HG03342 (cell line): ENCODE results near the gene TMEM98.
"Not testable (repeated sequence)": the region's sequence is repeated elsewhere in the genome, so short reads cannot be mapped to it uniquely, and the experiment has no call there.

Experiments
- ATAC-seq: cut with Tn5 transposase; IDR thresholded peaks from one replicate; pipeline ENCODE4 v1.9.1; 2021; ENCODE audit warnings: mild to moderate bottlenecking, moderate library complexity; ENCODE audit not compliant: unreplicated experiment

Gene TMEM98, protein sequence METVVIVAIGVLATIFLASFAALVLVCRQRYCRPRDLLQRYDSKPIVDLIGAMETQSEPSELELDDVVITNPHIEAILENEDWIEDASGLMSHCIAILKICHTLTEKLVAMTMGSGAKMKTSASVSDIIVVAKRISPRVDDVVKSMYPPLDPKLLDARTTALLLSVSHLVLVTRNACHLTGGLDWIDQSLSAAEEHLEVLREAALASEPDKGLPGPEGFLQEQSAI

GRCh38 chr17:32927724-32928585, at the start of gene TMEM98:
Gene TMEM98, plus strand, starts transcription at chr17:32928153. Its CDS starts 3,376 bp downstream, at chr17:32931529.
- no peak for ATAC-seq

DNA sequence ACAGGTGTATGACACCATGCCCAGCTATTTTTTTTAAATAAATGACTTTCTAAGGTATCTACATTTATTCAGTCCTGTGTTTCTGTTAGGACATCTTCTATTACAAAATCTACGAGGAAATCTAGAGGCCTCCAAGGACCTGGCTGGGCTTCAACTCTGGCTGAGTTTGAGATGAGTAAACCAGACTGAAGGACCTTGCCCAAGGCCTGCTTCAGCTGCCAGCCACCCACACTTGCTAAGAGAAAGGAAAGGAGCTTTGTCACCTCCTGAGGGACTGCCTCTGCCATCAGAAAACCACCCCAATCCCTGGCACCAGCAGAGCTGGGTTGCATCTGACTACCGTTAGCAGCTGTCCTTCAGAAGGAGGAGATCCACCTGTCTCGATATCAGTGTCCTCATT, 49.7 kb upstream of the TMEM98 start:
- ATAC-seq, result no peak

DNA sequence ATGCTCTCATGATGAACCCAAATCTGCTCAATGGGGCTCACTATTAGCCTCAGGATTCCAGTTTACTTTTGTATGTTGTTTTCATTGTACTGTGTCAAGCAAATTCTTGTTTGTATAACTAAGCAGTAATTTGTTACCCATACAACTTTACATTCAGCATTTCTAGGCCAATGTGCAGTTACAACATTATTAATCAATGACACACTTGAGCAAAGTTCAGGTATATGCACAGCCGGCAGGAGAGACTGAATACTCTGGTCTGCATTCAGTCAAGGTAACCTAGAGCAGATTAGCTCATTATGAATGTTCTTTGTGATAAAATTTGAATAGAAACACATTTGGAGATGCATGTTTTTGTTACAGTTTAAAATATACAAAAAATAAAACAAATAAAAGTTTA, 48.8 kb upstream of the TMEM98 start:
- no peak for ATAC-seq

- ATAC-seq, result no peak
Measured at GRCh38 chr17:32880671-32881453, 47.1 kb upstream of the TMEM98 start.

GRCh38 chr17:32882029-32882428, 45.9 kb upstream of the TMEM98 start:
- no peak for ATAC-seq

DNA sequence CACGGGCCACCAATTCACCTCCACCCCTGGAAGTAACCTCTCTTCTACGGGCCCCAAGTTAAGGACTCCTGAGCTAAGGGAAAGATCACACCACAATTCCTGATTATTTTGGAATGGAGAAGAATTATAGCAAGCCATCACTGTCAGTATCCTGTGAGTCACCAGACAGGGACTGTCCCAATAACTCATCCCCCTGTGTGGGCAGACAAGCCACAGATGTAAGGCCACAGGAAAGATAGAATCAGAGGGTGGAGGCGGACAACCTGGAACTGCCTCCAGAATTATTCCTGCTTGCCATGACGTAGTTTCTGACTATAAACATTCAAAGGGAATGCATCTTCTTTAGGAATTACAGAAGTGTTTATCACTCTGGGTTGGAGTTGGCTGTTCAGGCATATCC, 45.2 kb upstream of the TMEM98 start:
- no peak for ATAC-seq

- ATAC-seq, result not testable (repeated sequence)
Measured at GRCh38 chr17:32886951-32887350, 41.0 kb upstream of the TMEM98 start.

DNA sequence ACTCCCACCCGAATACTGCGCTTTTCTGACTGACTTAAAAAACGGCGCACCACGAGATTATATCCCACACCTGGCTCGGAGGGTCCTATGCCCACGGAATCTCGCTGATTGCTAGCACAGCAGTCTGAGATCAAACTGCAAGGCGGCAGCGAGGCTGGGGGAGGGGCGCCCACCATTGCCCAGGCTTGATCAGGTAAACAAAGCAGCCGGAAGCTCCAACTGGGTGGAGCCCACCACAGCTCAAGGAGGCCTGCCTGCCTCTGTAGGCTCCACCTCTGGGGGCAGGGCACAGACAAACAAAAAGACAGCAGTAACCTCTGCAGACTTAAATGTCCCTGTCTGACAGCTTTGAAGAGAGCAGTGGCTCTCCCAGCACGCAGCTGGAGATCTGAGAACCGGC, 40.5 kb upstream of the TMEM98 start:
- not testable (repeated sequence) for ATAC-seq

- no peak for ATAC-seq
Measured at GRCh38 chr17:32894245-32894644, 33.7 kb upstream of the TMEM98 start.

DNA sequence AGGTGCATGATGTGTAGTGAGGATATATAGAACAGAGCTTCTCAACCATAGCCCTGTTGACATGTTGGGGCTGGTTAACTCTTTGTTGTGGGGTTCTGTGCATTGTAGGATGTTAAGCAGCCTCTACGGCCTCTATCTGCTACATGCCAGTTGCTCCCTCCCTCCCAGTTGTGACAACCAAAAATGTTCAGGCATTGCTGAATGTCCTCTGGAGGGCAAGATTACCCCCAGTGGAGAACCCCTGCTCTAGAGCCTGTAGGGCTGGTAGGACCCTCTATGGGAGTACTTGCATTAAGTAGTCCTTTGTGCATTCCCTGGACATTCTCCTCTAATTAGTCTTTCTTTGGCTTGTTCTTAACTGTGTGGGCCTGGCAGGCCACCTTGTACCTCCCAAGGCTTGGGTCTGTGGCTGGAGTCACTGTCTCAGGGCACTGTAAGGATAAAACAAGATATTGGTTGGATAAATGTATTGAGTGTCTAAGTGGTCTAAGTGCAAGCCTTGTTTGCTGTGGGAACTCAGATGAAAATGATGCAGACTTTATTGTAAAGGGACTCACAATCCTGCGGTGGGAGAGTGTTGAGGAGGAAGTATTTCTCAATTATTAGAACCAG, 31.2 kb upstream of the TMEM98 start:
- ATAC-seq, result no peak

DNA sequence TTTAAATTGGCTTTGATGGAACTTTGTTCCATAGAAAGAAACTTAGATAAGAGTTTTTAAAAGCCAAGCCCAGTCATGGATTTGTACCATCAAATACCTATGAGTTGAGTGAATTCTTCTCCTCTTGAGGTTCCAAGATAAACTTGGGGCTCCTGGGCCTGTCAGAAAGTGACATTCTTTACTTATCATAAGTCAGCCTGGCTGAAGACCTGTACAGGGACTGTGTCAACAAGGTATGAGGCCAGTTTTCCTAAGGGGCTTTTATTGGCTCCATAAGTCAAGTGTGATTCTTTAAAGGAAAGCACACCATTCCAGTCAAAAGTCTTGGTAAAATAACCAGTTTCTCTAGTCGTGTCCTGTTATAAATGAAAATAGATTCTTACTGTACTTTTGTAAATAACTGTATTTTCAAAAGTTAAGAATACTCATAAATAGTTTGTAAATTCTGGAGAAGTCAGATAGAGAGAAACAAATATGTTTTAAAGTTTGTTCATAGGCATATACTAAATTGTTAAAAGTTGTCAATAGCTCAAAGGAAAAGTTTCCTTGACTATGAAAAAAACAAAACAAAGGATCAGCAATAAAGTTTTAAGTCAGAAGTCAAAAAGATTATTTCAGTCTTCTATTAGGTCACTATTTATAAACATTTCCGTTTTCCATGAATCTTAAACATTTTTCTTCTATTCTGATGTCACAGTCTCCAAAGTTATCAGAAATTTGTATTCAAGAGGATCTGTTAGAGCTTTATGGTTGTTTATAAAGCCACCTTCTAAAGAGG, 28.5 kb upstream of the TMEM98 start:
- ATAC-seq, result no peak

DNA sequence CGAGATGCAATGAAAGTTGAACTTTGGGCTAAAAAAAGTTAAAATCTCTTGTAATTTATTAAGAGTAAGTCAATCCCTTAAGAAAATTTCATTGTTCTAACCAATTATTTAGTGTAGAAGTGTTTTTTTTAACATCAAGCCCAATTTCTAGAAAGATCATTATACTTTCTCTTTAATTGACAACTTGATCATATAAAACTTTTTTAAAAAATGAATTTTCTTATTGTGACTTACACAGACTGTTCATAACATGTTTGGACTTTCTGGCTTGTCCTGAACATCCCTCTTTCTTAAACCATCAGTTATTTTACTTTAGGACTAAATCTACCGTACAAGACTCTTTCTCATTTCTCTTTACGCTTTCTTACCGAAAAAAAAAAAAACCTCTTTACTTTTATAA, 26.2 kb upstream of the TMEM98 start:
- no peak for ATAC-seq

- ATAC-seq, result no peak
Measured at GRCh38 chr17:32903774-32904673, 23.9 kb upstream of the TMEM98 start.

GRCh38 chr17:32904891-32905290, 23.1 kb upstream of the TMEM98 start:
- ATAC-seq, result no peak

DNA sequence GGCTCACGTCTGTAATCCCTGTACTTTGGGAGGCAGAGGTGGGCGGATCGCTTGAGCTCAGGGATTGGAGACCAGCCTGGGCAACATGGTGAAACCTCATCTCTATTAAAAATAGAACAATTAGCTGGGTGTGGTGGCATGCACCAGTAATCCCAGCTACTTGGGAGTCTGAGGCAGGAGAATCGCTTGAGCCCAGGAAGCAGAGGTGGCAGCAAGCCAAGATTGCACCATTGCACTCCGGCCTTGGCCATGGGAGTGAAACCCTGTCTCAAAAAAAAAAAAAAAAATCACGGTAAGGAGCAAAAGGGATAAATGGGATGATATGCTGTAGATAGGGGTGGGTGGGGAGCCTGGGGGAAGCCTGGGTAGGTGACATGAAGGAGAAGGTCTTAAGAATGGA, 20.4 kb upstream of the TMEM98 start:
- ATAC-seq, result no peak

DNA sequence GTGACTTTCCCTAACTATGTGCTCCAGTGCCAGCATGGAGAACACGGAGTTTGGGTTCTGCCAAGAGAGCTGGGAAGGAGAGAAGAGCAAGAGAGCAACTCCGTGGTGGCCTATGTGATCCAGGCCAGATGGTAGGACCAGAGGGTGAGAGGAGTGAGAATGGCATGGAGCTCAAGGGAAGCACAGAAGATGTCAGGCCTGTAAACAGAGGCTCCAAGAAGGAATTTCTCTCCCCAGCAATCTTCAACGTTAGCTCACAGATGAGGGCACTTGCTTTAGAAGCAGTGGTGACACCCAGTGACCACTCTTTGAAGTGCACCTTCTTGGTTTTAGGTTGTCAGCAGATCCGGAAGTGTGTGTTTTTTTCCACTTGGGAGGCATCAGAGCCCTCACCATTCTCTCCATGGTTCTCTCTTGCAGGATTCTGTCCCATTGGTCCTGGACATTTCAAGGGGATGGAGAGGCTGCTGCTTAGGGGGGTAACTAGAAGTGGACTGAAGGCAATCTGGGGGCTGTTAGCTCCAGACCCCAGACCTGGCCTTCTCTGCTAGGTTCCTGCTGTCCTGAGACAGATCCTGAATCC, 18.1 kb upstream of the TMEM98 start:
- ATAC-seq, result peak; percentile 71

DNA sequence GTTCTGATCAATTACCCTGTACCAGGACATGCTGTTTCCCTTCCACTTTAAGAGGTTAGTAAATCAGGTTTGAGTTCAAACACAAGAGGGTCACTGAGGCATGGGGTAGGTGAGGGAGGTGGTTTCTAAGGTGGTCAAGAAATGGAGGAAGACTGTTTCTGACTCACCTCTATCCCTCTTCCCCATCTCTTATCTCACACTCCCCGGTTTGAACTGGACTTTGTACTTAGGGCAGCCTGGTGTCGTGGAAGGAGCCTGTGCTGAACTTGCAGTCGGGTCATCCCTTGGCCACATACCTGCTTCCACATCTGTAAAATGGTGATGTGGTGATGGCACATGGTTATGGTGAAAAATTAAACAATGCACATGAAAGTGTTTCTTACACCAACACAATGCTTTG, 17.2 kb upstream of the TMEM98 start:
- no peak for ATAC-seq

DNA sequence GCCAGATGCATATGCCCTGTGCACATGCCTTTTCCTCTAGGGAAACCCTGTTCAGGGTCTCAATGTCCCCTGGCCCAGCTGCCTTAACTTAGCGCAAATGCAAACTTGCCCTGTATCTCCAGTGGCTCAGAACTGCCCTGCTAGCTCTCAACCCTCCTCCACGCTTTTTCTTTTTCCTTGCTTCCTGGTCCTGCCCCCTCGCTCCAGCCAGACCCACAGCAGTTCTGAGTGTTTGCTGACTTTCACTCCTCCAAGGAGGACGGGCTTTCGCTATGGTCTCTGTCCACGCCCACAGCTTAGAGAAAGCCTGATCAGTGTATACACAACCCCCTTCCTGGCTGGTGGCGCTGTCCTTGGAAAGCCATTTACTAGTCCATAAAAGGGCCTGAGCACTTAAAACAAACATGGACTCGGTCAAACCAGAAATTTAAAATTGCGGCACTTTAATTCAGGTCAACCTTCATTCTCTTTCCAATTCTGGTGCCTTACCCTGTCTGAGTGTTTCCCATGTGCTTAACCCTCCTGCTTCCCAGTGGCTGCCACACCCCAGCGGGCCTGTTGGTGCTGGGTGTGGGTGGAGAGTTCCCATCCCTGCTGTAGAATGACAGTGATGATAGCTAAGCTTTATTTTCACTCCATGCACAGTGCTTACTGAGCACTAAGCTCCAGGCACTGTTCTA, 15.6 kb upstream of the TMEM98 start:
- ATAC-seq, result no peak
